ENCODE data around the gene HDGF.

Gene HDGF

GRCh38 chr1:156703741-156704140 is 47.7 kb downstream of the HDGF start:
- no peak overlapping the region for H3K27ac ChIP-seq
- TF ChIP-seq ZFX (IDR thresholded peaks at IDR 0.05) (no peak), CTCF (conservative IDR thresholded peaks at IDR 0.05) (no peak)

GRCh38 chr1:156703336-156703735 is 48.1 kb downstream of the HDGF start:
- TF ChIP-seq ZFX (IDR thresholded peaks at IDR 0.05) (no peak), CTCF (conservative IDR thresholded peaks at IDR 0.05) (no peak)
- no peak overlapping the region for H3K27ac ChIP-seq

GRCh38 chr1:156700736-156701531 is 50.5 kb downstream of the HDGF start:
- H3K27ac ChIP-seq: no peak overlapping the region
- no peak for TF ChIP-seq ZFX (IDR thresholded peaks at IDR 0.05)
- TF ChIP-seq CTCF (conservative IDR thresholded peaks at IDR 0.05): no peak

- TF ChIP-seq CTCF (conservative IDR thresholded peaks at IDR 0.05) (no peak), ZFX (IDR thresholded peaks at IDR 0.05) (no peak)
- H3K27ac ChIP-seq: no peak overlapping the region
Measured at GRCh38 chr1:156698995-156699394, 52.5 kb downstream of the HDGF start.

- no peak overlapping the region for H3K27ac ChIP-seq
- TF ChIP-seq CTCF (conservative IDR thresholded peaks at IDR 0.05) (no peak), ZFX (IDR thresholded peaks at IDR 0.05) (no peak)
Measured at GRCh38 chr1:156697481-156697880, 54.0 kb downstream of the HDGF start.

GRCh38 chr1:156696755-156697154 is 54.7 kb downstream of the HDGF start:
- H3K27ac ChIP-seq: no peak overlapping the region
- TF ChIP-seq CTCF (conservative IDR thresholded peaks at IDR 0.05): no peak

GRCh38 chr1:156694690-156694962 is 56.8 kb downstream of the HDGF start:
- H3K27ac ChIP-seq: peak overlapping the region; percentile 76
- TF ChIP-seq CTCF (conservative IDR thresholded peaks at IDR 0.05): no peak
- TF ChIP-seq ZFX (IDR thresholded peaks at IDR 0.05): no peak
